ENCODE data around the gene PCDHB10.

GRCh38 chr5:141241496-141241895, 49.3 kb downstream of the PCDHB10 start:
- TF ChIP-seq RCOR1 (IDR thresholded peaks at IDR 0.05; ENCODE audit: borderline replicate concordance in 1 of 2, low read depth in 2 of 2, low read length in 2 of 2) (no peak), THRA (IDR thresholded peaks at IDR 0.05) (no peak), CHD4 (IDR thresholded peaks at IDR 0.05; ENCODE audit: insufficient read depth, insufficient replicate concordance, low read depth, low read length, poor library complexity, severe bottlenecking) (no peak), SAFB2 (IDR thresholded peaks at IDR 0.05; ENCODE audit: borderline replicate concordance, low read depth, low read length, severe bottlenecking) (no peak), CHD2 (IDR thresholded peaks at IDR 0.05; ENCODE audit: low read depth, low read length) (no peak), DNMT1 (IDR thresholded peaks at IDR 0.05) (no peak), MAFF (IDR thresholded peaks at IDR 0.05; ENCODE audit: low read length) (no peak), ZNF140 (CRISPR knock-in tag; IDR thresholded peaks at IDR 0.05) (no peak), E2F5 (CRISPR knock-in tag; IDR thresholded peaks at IDR 0.05) (no peak), POU5F1 (IDR thresholded peaks at IDR 0.05; ENCODE audit: borderline replicate concordance, low read depth, low read length, partially characterized antibody) (no peak), NFE2 (IDR thresholded peaks at IDR 0.05; ENCODE audit: low read depth) (no peak), CTCF (IDR thresholded peaks at IDR 0.05 in 2 of 3, conservative IDR thresholded peaks at IDR 0.05 in 1 of 3; ENCODE audit: insufficient read depth in 2 of 3, low read depth in 1 of 3, low read length in 3 of 3) (no peak)

Measured in K562 (cell line).